ENCODE data around the gene PPP6R1. TPM values are rescaled to one million over a fixed set of nuclear protein-coding genes. Genes with fewer than 3 reads are reported as not detected.

The PPP6R1 gene
- total and polyA plus RNA-seq, 11 donors, result 28.6 to 60.4 (median 41.1) TPM

GRCh38 chr19:55241143-55241934 lies 17.5 kb downstream of the PPP6R1 start:
- peaks cover 12 to 100% (median 94%) of the 10 kb centered on the region in 9 donors for H3K36me3 ChIP-seq
- H3K27ac ChIP-seq, result no peak overlapping the region
- WGBS, 4 donors, result 92 to 95% (median 94%) methylated on average over 10 to 37 of the region's 37 CpGs
- DNase-seq (peak in 1 of 5 donors; percentile 21), ATAC-seq (peak in 1 of 4 donors; percentile 6)
- TF ChIP-seq POLR2A (IDR thresholded peaks at IDR 0.05), result no peak
- TF ChIP-seq, protein P1, sequence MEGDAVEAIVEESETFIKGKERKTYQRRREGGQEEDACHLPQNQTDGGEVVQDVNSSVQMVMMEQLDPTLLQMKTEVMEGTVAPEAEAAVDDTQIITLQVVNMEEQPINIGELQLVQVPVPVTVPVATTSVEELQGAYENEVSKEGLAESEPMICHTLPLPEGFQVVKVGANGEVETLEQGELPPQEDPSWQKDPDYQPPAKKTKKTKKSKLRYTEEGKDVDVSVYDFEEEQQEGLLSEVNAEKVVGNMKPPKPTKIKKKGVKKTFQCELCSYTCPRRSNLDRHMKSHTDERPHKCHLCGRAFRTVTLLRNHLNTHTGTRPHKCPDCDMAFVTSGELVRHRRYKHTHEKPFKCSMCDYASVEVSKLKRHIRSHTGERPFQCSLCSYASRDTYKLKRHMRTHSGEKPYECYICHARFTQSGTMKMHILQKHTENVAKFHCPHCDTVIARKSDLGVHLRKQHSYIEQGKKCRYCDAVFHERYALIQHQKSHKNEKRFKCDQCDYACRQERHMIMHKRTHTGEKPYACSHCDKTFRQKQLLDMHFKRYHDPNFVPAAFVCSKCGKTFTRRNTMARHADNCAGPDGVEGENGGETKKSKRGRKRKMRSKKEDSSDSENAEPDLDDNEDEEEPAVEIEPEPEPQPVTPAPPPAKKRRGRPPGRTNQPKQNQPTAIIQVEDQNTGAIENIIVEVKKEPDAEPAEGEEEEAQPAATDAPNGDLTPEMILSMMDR (IDR thresholded peaks at IDR 0.05), result no peak
- H3K9me3 ChIP-seq, result no peaks in the 10 kb centered on the region
- intact Hi-C loops (cut with DNase I), result no loop called here
- H3K27me3 ChIP-seq, result no peaks in the 10 kb centered on the region
- no peaks in the 10 kb centered on the region for H3K4me1 ChIP-seq
- H3K4me3 ChIP-seq, result no peak overlapping the region

DNA sequence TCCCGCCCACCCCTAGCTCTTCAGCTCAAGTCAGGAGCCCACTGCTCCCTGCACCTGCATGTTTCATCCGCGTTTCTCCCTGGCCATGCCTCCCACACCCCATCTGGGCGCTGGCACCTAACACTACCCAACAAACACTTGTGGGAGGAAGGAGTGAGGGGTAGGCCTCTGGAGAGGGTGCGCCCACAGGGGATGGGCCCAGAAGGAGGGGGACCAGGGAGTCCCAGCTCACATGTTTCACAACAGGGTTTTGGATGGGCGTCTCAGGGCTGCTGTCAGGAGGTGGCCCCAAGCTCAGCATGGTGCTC lies 18.1 kb downstream of the PPP6R1 start:
- H3K4me3 ChIP-seq, result no peak overlapping the region
- TF ChIP-seq, protein P1 (IDR thresholded peaks at IDR 0.05), result no peak
- no peak for TF ChIP-seq POLR2A (IDR thresholded peaks at IDR 0.05)
- ATAC-seq, result no peak
- intact Hi-C loops (cut with DNase I), result no loop called here
- no peaks in the 10 kb centered on the region for H3K27me3 ChIP-seq
- H3K9me3 ChIP-seq, result no peaks in the 10 kb centered on the region
- DNase-seq, result peak in 2 of 5 donors; percentile 11 to 29
- no peaks in the 10 kb centered on the region for H3K4me1 ChIP-seq
- H3K36me3 ChIP-seq, result peaks cover 12 to 100% (median 95%) of the 10 kb centered on the region in 9 donors
- no peak overlapping the region for H3K27ac ChIP-seq
- 90 to 99% (median 94%) methylated on average over 6 of the region's 6 CpGs for WGBS, 4 donors

DNA sequence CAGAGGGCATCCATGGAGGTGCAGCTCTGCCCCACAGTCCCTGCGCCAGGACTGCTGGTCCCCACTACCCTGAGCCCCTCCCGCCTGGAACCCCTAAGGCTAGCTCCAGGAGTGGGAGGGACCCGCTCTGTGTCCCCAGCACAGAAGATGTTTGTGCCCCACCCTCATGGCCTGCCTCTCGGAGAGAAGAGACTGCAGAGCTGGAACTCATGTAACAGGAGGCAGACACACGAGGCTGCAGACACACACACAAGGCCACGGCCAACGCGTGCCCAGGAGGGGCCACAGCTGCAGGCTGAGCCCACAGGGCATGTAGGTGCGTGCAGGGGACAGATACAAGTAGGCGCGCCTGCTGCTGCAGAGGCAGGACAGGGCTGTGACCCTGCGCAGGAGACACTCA lies 19.8 kb downstream of the PPP6R1 start:
- intact Hi-C loops (cut with DNase I), result no loop called here
- no peak overlapping the region for H3K27ac ChIP-seq
- H3K4me1 ChIP-seq, result no peaks in the 10 kb centered on the region
- no peak for ATAC-seq
- 94 to 100% (median 96%) methylated on average over 3 to 12 of the region's 12 CpGs for WGBS, 4 donors
- H3K4me3 ChIP-seq, result no peak overlapping the region
- H3K27me3 ChIP-seq, result no peaks in the 10 kb centered on the region
- peaks cover 12 to 97% (median 93%) of the 10 kb centered on the region in 9 donors for H3K36me3 ChIP-seq
- DNase-seq, result peak in 1 of 5 donors; percentile 22
- H3K9me3 ChIP-seq, result no peaks in the 10 kb centered on the region
- TF ChIP-seq POLR2A (IDR thresholded peaks at IDR 0.05), result no peak
- TF ChIP-seq, protein P1 (IDR thresholded peaks at IDR 0.05), result no peak

DNA sequence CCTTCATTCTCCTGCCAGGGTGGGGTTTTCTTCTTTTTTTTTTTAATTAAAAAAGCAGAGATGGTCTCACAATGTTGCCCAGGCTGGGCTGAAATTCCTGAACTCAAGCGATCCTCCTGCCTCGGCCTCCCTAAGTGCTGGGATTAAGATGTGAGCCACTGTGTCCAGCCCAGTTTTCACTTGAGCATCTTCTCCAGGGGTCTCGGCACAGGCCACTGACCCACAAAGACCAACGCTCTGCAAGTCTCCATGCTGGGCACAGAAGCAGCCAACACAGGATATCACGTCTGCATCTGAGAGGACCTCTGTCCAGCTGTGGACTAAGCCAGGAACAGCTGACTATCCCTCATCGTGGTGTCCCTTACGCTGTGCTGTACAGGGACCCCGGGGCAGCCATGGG lies 20.8 kb downstream of the PPP6R1 start:
- ATAC-seq, result no peak
- no peaks in the 10 kb centered on the region for H3K4me1 ChIP-seq
- DNase-seq, result no peak
- no peaks in the 10 kb centered on the region for H3K9me3 ChIP-seq
- intact Hi-C loops (cut with DNase I), result no loop called here
- WGBS, 4 donors, result 91 to 94% (median 92%) methylated on average over 8 of the region's 8 CpGs
- H3K27ac ChIP-seq, result no peak overlapping the region
- no peak overlapping the region for H3K4me3 ChIP-seq
- H3K27me3 ChIP-seq, result no peaks in the 10 kb centered on the region
- peaks cover 12 to 97% (median 93%) of the 10 kb centered on the region in 9 donors for H3K36me3 ChIP-seq
- TF ChIP-seq, protein P1 (IDR thresholded peaks at IDR 0.05), result no peak
- TF ChIP-seq POLR2A (IDR thresholded peaks at IDR 0.05), result no peak
